HepG2 (cell line): Measurements from ENCODE around the gene SLC50A1. TPM values are rescaled to one million over a fixed set of nuclear protein-coding genes. Genes with fewer than 3 reads are reported as not detected.

Experiments
- ATAC-seq: fragments of 200-7000 bp; cut with Tn5 transposase; 3 replicates; pipeline ENCODE4 v1.9.1; 2020; ENCODE audit warnings: mild to moderate bottlenecking, moderate library complexity
- BruUV-seq: library from RNA; stranded (reverse); fragments of 400-500 nt; replicated peaks from 2 replicates; lab custom pipeline; 2021; lab: Mats Ljungman, UMichigan
- CTCF ChIA-PET: fragments of 300-600 bp; formaldehyde crosslinking; extraction: SDS; loops from one replicate; lab custom pipeline; 2021; ENCODE audit warnings: low total read pairs, inconsistent platforms, low intra/inter-chr PET ratio; lab: Yijun Ruan, JAX
- POLR2A ChIA-PET: fragments of 350-600 bp; sonication (Branson Sonifier 250); formaldehyde crosslinking; loops from one replicate; lab custom pipeline; 2020; ENCODE audit warnings: antibody characterized with exemption, inconsistent platforms; lab: Yijun Ruan, JAX
- DNase-seq: peaks from one replicate; pipeline ENCODE4 v3.0.0-alpha.2; 2015; ENCODE audit warnings: low spot score
- FAIRE-seq: peaks from 3 replicates; lab custom pipeline; 2011; peaks lifted over from hg19 to GRCh38; lab: Jason Lieb, UNC
- H2AFZ ChIP-seq: one replicate; pipeline ENCODE4 v1.6.1; 2011; ENCODE audit warnings: low read length, inconsistent platforms
- H3K27ac ChIP-seq: fragments of 300-600 bp; 3 replicates; pipeline ENCODE4 v1.8.0; 2011; ENCODE audit warnings: mixed run types, mild to moderate bottlenecking, mixed read lengths, low read length, inconsistent platforms; ENCODE audit not compliant: insufficient read depth; ENCODE audit errors: extremely low read length
- H3K27me3 ChIP-seq, 2 experiments: fragments of 200-600 bp in 1 of 2; 2 replicates in 1 of 2; 3 replicates in 1 of 2; pipeline versions ENCODE4 v1.6.0 to v1.8.0; 2011; ENCODE audit warnings: low read length in 2 of 2, mild to moderate bottlenecking in 2 of 2, moderate library complexity in 2 of 2, inconsistent platforms in 1 of 2; ENCODE audit not compliant: insufficient read depth in 2 of 2, control insufficient read depth in 1 of 2
- H3K36me3 ChIP-seq, 2 experiments: fragments of 200-600 bp in 1 of 2; replicated peaks in 1 of 2; 2 replicates in 1 of 2; 3 replicates in 1 of 2; pipeline versions ENCODE4 v1.5.1 to v1.8.0; 2011; ENCODE audit warnings: low read length in 2 of 2, inconsistent platforms in 1 of 2; ENCODE audit not compliant: insufficient read depth in 2 of 2, control insufficient read depth in 1 of 2
- H3K4me1 ChIP-seq: 2 replicates; pipeline ENCODE4 v1.5.1; 2012; ENCODE audit warnings: low read length, inconsistent platforms; ENCODE audit not compliant: insufficient read depth
- H3K4me2 ChIP-seq: 2 replicates; pipeline ENCODE4 v1.6.0; 2011; ENCODE audit warnings: low read depth, low read length, inconsistent platforms
- H3K4me3 ChIP-seq, 3 experiments: fragments of 200-600 bp in 1 of 3; sonication (generic), shearing (Covaris generic) in 1 of 3; replicated peaks in 1 of 3; 2 replicates each; pipeline ENCODE4 v1.5.1; 2011 to 2016; ENCODE audit warnings: low read length in 3 of 3, inconsistent platforms in 2 of 3, low read depth in 2 of 3, mild to moderate bottlenecking in 2 of 3, control low read depth in 1 of 3, mixed read lengths in 1 of 3; ENCODE audit not compliant: insufficient read depth in 1 of 3
- H3K79me2 ChIP-seq: one replicate; pipeline ENCODE4 v1.6.1; 2011; ENCODE audit warnings: low read length, inconsistent platforms; ENCODE audit not compliant: insufficient read depth
- H3K9ac ChIP-seq: 2 replicates; pipeline ENCODE4 v1.6.0; 2011; ENCODE audit warnings: mild to moderate bottlenecking, low read depth, low read length, inconsistent platforms; ENCODE audit not compliant: insufficient read depth
- H3K9me3 ChIP-seq: 2 replicates; pipeline ENCODE4 v1.5.1; 2012; ENCODE audit warnings: mild to moderate bottlenecking, low read length
- H4K20me1 ChIP-seq: 2 replicates; pipeline ENCODE4 v1.6.0; 2011; ENCODE audit warnings: inconsistent platforms, mild to moderate bottlenecking, low read length, moderate library complexity; ENCODE audit not compliant: insufficient read depth
- ATF7 ChIP-seq, 2 experiments: fragments of 450-650 bp in 1 of 2; sonication (generic) in 1 of 2; formaldehyde crosslinking in 1 of 2; IDR thresholded peaks; 2 replicates each; pipeline versions ENCODE4 v1.4.0 to v1.6.1; 2016 to 2020; ENCODE audit warnings: antibody characterized with exemption in 1 of 2, mild to moderate bottlenecking in 1 of 2, missing genetic modification reagents in 1 of 2
- E2F2 ChIP-seq: sonication (generic); formaldehyde crosslinking; IDR thresholded peaks from 2 replicates; pipeline ENCODE4 v1.4.0; 2020; ENCODE audit warnings: missing genetic modification reagents, borderline replicate concordance
- ETV6 ChIP-seq: sonication (generic); formaldehyde crosslinking; conservative IDR thresholded peaks from 2 replicates; pipeline ENCODE4 v1.4.0; 2020; ENCODE audit warnings: missing genetic modification reagents
- HINFP ChIP-seq: sonication (generic); formaldehyde crosslinking; IDR thresholded peaks from 2 replicates; pipeline ENCODE4 v1.4.0; 2020; ENCODE audit warnings: low read depth, mild to moderate bottlenecking, missing genetic modification reagents
- HMGXB3 ChIP-seq: sonication (generic); formaldehyde crosslinking; IDR thresholded peaks from 2 replicates; pipeline ENCODE4 v1.4.0; 2020; ENCODE audit warnings: missing genetic modification reagents, borderline replicate concordance
- NFIB ChIP-seq: sonication (generic); formaldehyde crosslinking; IDR thresholded peaks from 2 replicates; pipeline ENCODE4 v1.9.0; 2021; ENCODE audit warnings: missing genetic modification reagents, mild to moderate bottlenecking, borderline replicate concordance
- SCMH1 ChIP-seq: sonication (generic); formaldehyde crosslinking; IDR thresholded peaks from 2 replicates; pipeline ENCODE4 v1.9.0; 2021; ENCODE audit warnings: missing genetic modification reagents, mild to moderate bottlenecking, borderline replicate concordance
- SMARCE1 ChIP-seq: fragments of 450-650 bp; IDR thresholded peaks from 2 replicates; pipeline ENCODE4 v1.6.1; 2017; ENCODE audit warnings: borderline replicate concordance
- SOX5 ChIP-seq: IDR thresholded peaks from 2 replicates; pipeline ENCODE4 v1.6.1; 2016; ENCODE audit warnings: borderline replicate concordance
- whole genome bisulfite sequencing: methylation state at CpG from one replicate; pipeline ENCODE4 v1.1.6; 2017; ENCODE audit warnings: low lambda C conversion rate; 5-methylcytosine and 5-hydroxymethylcytosine counted together
- in situ Hi-C: cut with HindIII; loops from 2 replicates; pipeline ENCODE4 v1.10.0; 2017; ENCODE audit warnings: low pct_unique_long_range_greater_than_20kb; ENCODE audit not compliant: extremely low pct_ligation_motif_present
- intact Hi-C: fragments of 100-400 bp; cut with micrococcal nuclease; formaldehyde crosslinking; loops from one replicate; pipeline ENCODE4 v1.10.0; 2022; ENCODE audit not compliant: unreplicated experiment
- polyA plus RNA-seq, 8 experiments: library from polyadenylated mRNA; depleted of rRNA in 3 of 8; stranded (reverse) in 7 of 8; unstranded in 1 of 8; fragments of >200 nt; fragmentation: Illumina TruSeq in 4 of 8; extraction: Trizol in 4 of 8; gene quantifications; 2 replicates each; pipeline versions ENCODE4 v1.2.1 to v1.2.3, GENCODE V29; 2011 to 2016; ENCODE audit warnings: low read depth in 4 of 8, missing spikeins in 1 of 8, mixed read lengths in 1 of 8; ENCODE audit not compliant: insufficient read depth in 1 of 8
- total RNA-seq, 5 experiments: library from RNA; depleted of rRNA; stranded (reverse); fragments of >200 nt; fragmentation: Illumina TruSeq; extraction: Trizol; gene quantifications; 2 replicates each; pipeline ENCODE4 v1.2.3, GENCODE V29; 2016; ENCODE audit warnings: low read depth in 1 of 5

The SLC50A1 gene
- total and polyA plus RNA-seq, 2 of the 13 experiments (the other 11 are each of a cell fraction or from before 2014, with no cell fraction given) = 22.5 to 46.8 TPM

- TF ChIP-seq SCMH1 (CRISPR knock-in tag) = no peak
- peak; percentile 97 for TF ChIP-seq SOX5
- TF ChIP-seq NFIB = no peak
- TF ChIP-seq SMARCE1 = no peak
- TF ChIP-seq E2F2 (CRISPR knock-in tag) = no peak
Measured at GRCh38 chr1:155127105-155127966, 8.3 kb upstream of the SLC50A1 start, which contains the start of gene EFNA1 (continued).

- WGBS = 0% methylated on average over 14 of the region's 17 CpGs
- no peak overlapping the region for H2AFZ ChIP-seq
- H3K4me3 ChIP-seq = peak overlapping the region; percentile 96 to 99 (median 99)
- H3K4me2 ChIP-seq = peak overlapping the region; percentile 94
- peaks cover 58% of the 10 kb centered on the region for H3K79me2 ChIP-seq
- peaks cover 7 to 28% of the 10 kb centered on the region in 2 experiments for H3K36me3 ChIP-seq
- H3K4me1 ChIP-seq = peaks cover 54% of the 10 kb centered on the region
- H3K27ac ChIP-seq = peak overlapping the region; percentile 100
- in situ Hi-C loops (loop anchor here (5.0 kb wide), 1 partner anchor 36 kb away; no protein-coding TSS in a partner anchor), intact Hi-C loops (loop anchor here (1.0 to 5.0 kb wide), 5 partner anchors 7 to 954 kb away; partner anchors contain the start of genes MEX3A and SLC50A1)
- ChIA-PET POLR2A (interaction anchor here (0.8 to 6.4 kb wide), 14 partner anchors 8 to 155 kb away, joined by 3 to 144 read pairs (median 13); partner anchors contain the start of genes CLK2, DPM3, KRTCAP2 and SLC50A1), CTCF (interaction anchor here (1.2 kb wide), 1 partner anchor 40 kb away, joined by 3 read pairs; no protein-coding TSS in a partner anchor)
- ATAC-seq (no peak), DNase-seq (no peak), FAIRE-seq (no peak)
- BruUV-seq = no TSS peak
- H3K27me3 ChIP-seq = no peaks in the 10 kb centered on the region; a peak in 1 of 5 replicates
- peaks cover 38% of the 10 kb centered on the region for H4K20me1 ChIP-seq
- H3K9me3 ChIP-seq = no peaks in the 10 kb centered on the region
- peak overlapping the region; percentile 99 for H3K9ac ChIP-seq
- TF ChIP-seq ETV6 (CRISPR knock-in tag) = 0 out of 2 replicates have a peak, but pooled peaks have one; percentile 35
- TF ChIP-seq HMGXB3 (CRISPR knock-in tag) = 0 out of 2 replicates have a peak, but pooled peaks have one; percentile 7
- TF ChIP-seq ATF7 (IDR thresholded peaks at IDR 0.05) = no peak
- no peak for TF ChIP-seq ATF7 (CRISPR knock-in tag; IDR thresholded peaks at IDR 0.05)
- TF ChIP-seq HINFP (CRISPR knock-in tag) = no peak; the same call in 1 of the 2 replicates
Measured at GRCh38 chr1:155127967-155128754, 7.5 kb upstream of the SLC50A1 start.
